Colonic mucosa (tissue), 4 donors: ENCODE results near the gene PTPRA. TPM values are rescaled to one million over a fixed set of nuclear protein-coding genes. Genes with fewer than 3 reads are reported as not detected.

Experiments
- DNase-seq: peaks from one replicate; pipeline ENCODE4 v3.0.0-alpha.2; 2020
- H3K27ac ChIP-seq: fragments of 200-600 bp; one replicate; pipeline ENCODE4 v1.8.0; 2021
- H3K27me3 ChIP-seq: fragments of 200-600 bp; one replicate; pipeline ENCODE4 v1.8.0; 2021
- H3K36me3 ChIP-seq: fragments of 200-600 bp; one replicate; pipeline ENCODE4 v1.8.0; 2021
- H3K4me1 ChIP-seq: fragments of 200-600 bp; one replicate; pipeline ENCODE4 v1.8.0; 2021; ENCODE audit warnings: mild to moderate bottlenecking
- H3K4me3 ChIP-seq: fragments of 200-600 bp; one replicate; pipeline ENCODE4 v1.8.0; 2021
- H3K9ac ChIP-seq, 2 donors: one replicate each; pipeline ENCODE4 v1.7.0; 2013; ENCODE audit warnings: control low read depth in 2 of 2, low read depth in 2 of 2, low read length in 2 of 2
- H3K9me3 ChIP-seq: fragments of 200-600 bp; one replicate; pipeline ENCODE4 v1.8.0; 2021
- intact Hi-C: fragments of 100-400 bp; cut with DNase I; formaldehyde crosslinking; loops from one replicate; pipeline ENCODE4 v1.14.1; 2022
- total RNA-seq, 2 donors: library from RNA; stranded (reverse); fragmentation: NEBNext Ultra II Directional in 1 of 2; extraction: Animal tissue kit (Norgen Biotek cat#: 25700) in 1 of 2; gene quantifications; one replicate each; pipeline ENCODE4 v1.2.1, GENCODE V29; 2021
- TF ChIP-seq, protein P1 (sequence below): fragments of 200-600 bp; IDR thresholded peaks from one replicate; pipeline ENCODE4 v1.8.0; 2022; ENCODE audit warnings: antibody characterized with exemption, mild to moderate bottlenecking
- donor health status: healthy.
- donor health status: DM: no; HTN: no; CAD: no.
- donor health status: DM: no; HTN: no; CAD: no.

The PTPRA gene
- total RNA-seq, 2 donors from 2014 or later = 30.3 to 55.2 TPM

DNA sequence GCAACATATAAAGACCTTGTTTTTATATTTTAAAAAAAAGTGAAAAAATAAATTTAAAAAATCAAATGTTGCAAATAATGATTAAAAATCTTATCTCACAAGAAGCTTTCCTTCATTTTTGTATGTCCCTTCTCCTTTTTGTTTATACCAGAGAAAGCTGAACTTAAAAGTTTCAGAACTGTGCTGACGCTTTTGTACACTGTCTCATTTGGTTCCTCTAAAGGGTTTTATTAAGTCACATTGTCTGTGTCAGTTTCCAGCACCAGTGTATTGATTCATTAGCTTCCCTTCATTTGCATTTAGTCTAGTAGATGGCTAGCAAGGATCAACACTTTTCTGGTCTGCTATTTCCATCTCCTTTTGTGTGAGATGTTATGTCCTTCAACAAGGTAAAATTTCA lies 39.5 kb upstream of the PTPRA start:
- no peak for DNase-seq
- no peaks in the 10 kb centered on the region for H3K27me3 ChIP-seq
- no peaks in the 10 kb centered on the region for H3K4me1 ChIP-seq
- intact Hi-C loops = no loop called here
- no peaks in the 10 kb centered on the region for H3K36me3 ChIP-seq
- no peaks in the 10 kb centered on the region for H3K9me3 ChIP-seq
- TF ChIP-seq, protein P1, sequence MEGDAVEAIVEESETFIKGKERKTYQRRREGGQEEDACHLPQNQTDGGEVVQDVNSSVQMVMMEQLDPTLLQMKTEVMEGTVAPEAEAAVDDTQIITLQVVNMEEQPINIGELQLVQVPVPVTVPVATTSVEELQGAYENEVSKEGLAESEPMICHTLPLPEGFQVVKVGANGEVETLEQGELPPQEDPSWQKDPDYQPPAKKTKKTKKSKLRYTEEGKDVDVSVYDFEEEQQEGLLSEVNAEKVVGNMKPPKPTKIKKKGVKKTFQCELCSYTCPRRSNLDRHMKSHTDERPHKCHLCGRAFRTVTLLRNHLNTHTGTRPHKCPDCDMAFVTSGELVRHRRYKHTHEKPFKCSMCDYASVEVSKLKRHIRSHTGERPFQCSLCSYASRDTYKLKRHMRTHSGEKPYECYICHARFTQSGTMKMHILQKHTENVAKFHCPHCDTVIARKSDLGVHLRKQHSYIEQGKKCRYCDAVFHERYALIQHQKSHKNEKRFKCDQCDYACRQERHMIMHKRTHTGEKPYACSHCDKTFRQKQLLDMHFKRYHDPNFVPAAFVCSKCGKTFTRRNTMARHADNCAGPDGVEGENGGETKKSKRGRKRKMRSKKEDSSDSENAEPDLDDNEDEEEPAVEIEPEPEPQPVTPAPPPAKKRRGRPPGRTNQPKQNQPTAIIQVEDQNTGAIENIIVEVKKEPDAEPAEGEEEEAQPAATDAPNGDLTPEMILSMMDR = no peak
- no peak overlapping the region for H3K27ac ChIP-seq
- H3K4me3 ChIP-seq = no peak overlapping the region
- no peak overlapping the region for H3K9ac ChIP-seq

DNA sequence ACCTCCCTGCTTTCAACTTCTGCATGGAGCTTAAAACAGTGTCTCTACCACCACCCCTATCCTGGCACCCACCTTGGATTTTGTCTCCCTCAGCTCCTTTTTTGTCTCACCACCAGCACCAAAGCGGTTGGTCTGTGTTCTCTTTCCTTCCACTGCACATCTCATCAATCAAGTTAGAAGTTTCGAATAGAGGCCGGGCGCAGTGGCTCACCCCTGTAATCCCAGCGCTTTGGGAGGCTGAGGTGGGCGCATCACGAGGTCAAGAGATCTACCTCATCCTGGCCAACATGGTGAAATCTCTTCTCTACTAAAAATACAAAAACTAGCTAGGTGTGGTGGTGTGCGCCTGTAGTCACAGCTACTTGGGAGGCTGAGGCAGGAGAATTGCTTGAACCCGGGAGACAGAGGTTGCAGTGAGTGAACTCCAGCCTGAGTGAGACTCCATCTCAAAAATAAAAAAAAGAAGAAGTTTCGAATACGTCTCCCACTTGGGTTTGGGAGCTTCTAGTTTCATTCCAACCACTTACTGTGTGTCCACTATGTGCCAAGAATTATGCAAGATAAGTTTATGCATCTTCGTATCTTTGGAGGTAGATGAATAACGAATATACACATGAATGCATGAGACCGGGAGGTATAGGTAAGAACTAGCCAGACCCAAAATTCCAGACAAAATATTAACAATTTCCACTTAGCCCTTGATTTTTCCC lies 38.7 kb upstream of the PTPRA start:
- no peak for DNase-seq
- no peaks in the 10 kb centered on the region for H3K27me3 ChIP-seq
- no peaks in the 10 kb centered on the region for H3K36me3 ChIP-seq
- no peaks in the 10 kb centered on the region for H3K4me1 ChIP-seq
- no peak overlapping the region for H3K9ac ChIP-seq
- intact Hi-C loops = no loop called here
- H3K9me3 ChIP-seq = no peaks in the 10 kb centered on the region
- no peak overlapping the region for H3K4me3 ChIP-seq
- TF ChIP-seq, protein P1 = no peak
- no peak overlapping the region for H3K27ac ChIP-seq

DNA sequence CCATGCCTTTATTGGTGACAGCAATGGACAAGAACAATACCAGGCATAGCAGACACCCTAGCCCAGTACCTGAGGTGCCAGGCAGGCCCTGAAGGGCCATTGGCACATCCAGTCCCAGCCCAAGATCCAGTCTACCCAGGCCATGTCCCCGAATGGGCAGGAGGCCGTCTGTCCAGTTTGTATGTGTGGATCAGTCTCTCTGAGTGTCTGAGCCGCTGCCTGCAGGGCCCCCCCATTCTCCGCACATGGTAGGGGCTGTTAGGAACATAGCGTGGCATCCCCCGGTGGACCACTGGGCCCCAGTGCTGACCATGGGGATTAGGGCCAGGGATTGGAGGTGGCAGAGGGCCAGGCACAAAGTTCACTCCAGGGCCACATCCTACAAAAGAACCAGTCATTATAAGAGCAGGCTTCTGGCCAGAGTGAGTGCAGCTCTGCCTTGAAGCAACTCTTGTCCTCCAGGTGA lies 37.9 kb upstream of the PTPRA start:
- DNase-seq = no peak
- Histone ChIP-seq H3K36me3 (no peaks in the 10 kb centered on the region), H3K27ac (no peak overlapping the region), H3K9ac (no peak overlapping the region), H3K9me3 (no peaks in the 10 kb centered on the region), H3K27me3 (no peaks in the 10 kb centered on the region), H3K4me3 (no peak overlapping the region), H3K4me1 (no peaks in the 10 kb centered on the region)
- intact Hi-C loops = no loop called here
- TF ChIP-seq, protein P1 = no peak

DNA sequence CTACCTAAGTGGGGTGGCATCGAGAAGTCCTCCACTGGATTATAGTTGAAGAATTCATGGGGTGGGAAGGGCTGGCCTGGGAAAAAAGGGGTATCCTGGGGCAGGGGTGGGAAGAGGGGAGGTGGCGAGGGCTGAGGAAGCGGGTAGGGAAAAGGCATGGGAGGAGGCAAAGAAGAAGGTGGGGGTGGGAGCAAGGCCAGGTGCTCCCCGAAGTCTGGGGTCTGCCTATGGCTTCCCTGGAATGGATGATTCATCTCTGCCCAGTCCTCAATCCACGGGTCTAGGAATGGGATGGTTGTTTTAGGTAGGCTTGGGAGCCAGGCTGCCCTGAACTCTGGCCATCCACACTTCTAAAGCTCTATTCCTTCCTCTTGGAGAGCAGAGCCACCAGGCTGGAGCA lies 37.2 kb upstream of the PTPRA start:
- Histone ChIP-seq H3K9me3 (no peaks in the 10 kb centered on the region), H3K9ac (no peak overlapping the region), H3K4me3 (no peak overlapping the region), H3K36me3 (no peaks in the 10 kb centered on the region), H3K27me3 (no peaks in the 10 kb centered on the region), H3K27ac (no peak overlapping the region), H3K4me1 (no peaks in the 10 kb centered on the region)
- TF ChIP-seq, protein P1 = no peak
- intact Hi-C loops = no loop called here
- no peak for DNase-seq

DNA sequence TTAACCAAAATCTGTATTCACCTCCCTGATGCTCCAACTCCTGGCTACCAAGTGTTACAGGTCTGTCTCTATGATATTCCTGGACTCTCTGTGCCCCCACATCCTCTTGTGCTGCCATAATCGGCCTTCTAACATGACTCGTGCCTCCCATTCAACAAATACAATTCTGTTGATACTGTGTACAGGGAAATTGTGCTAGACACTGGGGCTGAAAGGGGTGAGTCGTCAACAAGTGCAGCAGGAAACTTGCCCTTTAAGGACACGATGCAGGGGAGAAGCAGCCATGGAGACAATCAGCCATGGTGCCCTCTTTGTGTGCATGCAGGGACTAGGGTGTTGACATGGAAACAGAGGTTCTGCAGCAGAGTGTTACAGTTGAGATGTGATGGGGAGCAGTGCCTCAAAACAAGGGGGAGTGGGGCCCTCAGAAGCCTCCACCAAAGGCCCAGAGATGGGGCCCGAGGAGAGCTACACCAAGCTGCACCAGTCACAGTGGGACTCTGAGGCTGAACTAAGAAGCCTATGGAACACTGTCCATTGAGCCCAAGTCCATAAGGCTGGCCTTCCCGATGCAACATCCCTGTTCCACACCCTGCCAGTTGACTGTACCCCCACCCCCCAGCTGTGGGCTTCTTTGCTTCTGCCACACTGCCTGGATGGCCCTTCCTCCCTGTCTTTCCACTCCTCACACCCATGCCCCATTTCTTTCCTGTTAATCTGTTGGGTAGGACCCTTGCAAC lies 35.9 kb upstream of the PTPRA start:
- H3K36me3 ChIP-seq = no peaks in the 10 kb centered on the region
- intact Hi-C loops = no loop called here
- no peak for DNase-seq

More for the DNA sequence above, 35.9 kb upstream of the PTPRA start:
- no peak overlapping the region for H3K27ac ChIP-seq
- peaks cover 6% of the 10 kb centered on the region for H3K4me1 ChIP-seq
- no peaks in the 10 kb centered on the region for H3K9me3 ChIP-seq
- TF ChIP-seq, protein P1 = no peak
- H3K27me3 ChIP-seq = no peaks in the 10 kb centered on the region
- H3K4me3 ChIP-seq = no peak overlapping the region
- H3K9ac ChIP-seq = no peak overlapping the region
